Ramos (cell line): ENCODE results near the gene SOX10.

Experiments used
- in situ Hi-C: fragments of 300-500 bp; cut with MboI; formaldehyde crosslinking; loops from one replicate; pipeline ENCODE4 v1.14.3; 2022; ENCODE audit warnings: low sequenced_read_pairs; ENCODE audit not compliant: unreplicated experiment

Gene SOX10

GRCh38 chr22:38017272-38017920 is 33.0 kb upstream of the SOX10 start:
- in situ Hi-C loops = no loop called here

GRCh38 chr22:38016182-38017151 is 32.1 kb upstream of the SOX10 start:
- in situ Hi-C loops = no loop called here

- in situ Hi-C loops = no loop called here
Measured at GRCh38 chr22:38014083-38014482, 29.7 kb upstream of the SOX10 start.

- in situ Hi-C loops = no loop called here
Measured at GRCh38 chr22:38012604-38013072, 28.3 kb upstream of the SOX10 start.

GRCh38 chr22:38009000-38009806 is 24.8 kb upstream of the SOX10 start:
- in situ Hi-C loops = no loop called here

- in situ Hi-C loops = no loop called here
Measured at GRCh38 chr22:38007330-38007902, 23.1 kb upstream of the SOX10 start.

- in situ Hi-C loops = no loop called here
Measured at GRCh38 chr22:38006906-38007305, 22.6 kb upstream of the SOX10 start.

GRCh38 chr22:38005943-38006342 is 21.6 kb upstream of the SOX10 start:
- in situ Hi-C loops = no loop called here

- in situ Hi-C loops = no loop called here
Measured at GRCh38 chr22:37999640-38000272, 15.4 kb upstream of the SOX10 start.

- in situ Hi-C loops = no loop called here
Measured at GRCh38 chr22:37999236-37999635, 14.9 kb upstream of the SOX10 start.

- in situ Hi-C loops = no loop called here
Measured at GRCh38 chr22:37998543-37998942, 14.2 kb upstream of the SOX10 start.

- in situ Hi-C loops = no loop called here
Measured at GRCh38 chr22:37996515-37997246, 12.3 kb upstream of the SOX10 start.

- in situ Hi-C loops = no loop called here
Measured at GRCh38 chr22:37996079-37996478, 11.7 kb upstream of the SOX10 start.

GRCh38 chr22:37995460-37995859 is 11.1 kb upstream of the SOX10 start:
- in situ Hi-C loops = no loop called here

GRCh38 chr22:37994982-37995381 is 10.6 kb upstream of the SOX10 start:
- in situ Hi-C loops = no loop called here

GRCh38 chr22:37994049-37994448 is 9.7 kb upstream of the SOX10 start:
- in situ Hi-C loops = no loop called here

GRCh38 chr22:37991731-37992442 is 7.5 kb upstream of the SOX10 start:
- in situ Hi-C loops = no loop called here

- in situ Hi-C loops = no loop called here
Measured at GRCh38 chr22:37990862-37991261, 6.5 kb upstream of the SOX10 start.
